Stimulated activated CD8-positive, alpha-beta memory T cell treated with anti-CD3 and anti-CD28 coated beads, Interleukin-15, amount 100 ng/mL, for 4 hours (primary cell): ENCODE results near the gene EVL.

Experiments used
- DNase-seq, 2 donors: peaks; one replicate each; pipeline ENCODE4 v3.0.0-alpha.2; 2020; ENCODE audit warnings: low read depth in 2 of 2

EVL gene

DNA sequence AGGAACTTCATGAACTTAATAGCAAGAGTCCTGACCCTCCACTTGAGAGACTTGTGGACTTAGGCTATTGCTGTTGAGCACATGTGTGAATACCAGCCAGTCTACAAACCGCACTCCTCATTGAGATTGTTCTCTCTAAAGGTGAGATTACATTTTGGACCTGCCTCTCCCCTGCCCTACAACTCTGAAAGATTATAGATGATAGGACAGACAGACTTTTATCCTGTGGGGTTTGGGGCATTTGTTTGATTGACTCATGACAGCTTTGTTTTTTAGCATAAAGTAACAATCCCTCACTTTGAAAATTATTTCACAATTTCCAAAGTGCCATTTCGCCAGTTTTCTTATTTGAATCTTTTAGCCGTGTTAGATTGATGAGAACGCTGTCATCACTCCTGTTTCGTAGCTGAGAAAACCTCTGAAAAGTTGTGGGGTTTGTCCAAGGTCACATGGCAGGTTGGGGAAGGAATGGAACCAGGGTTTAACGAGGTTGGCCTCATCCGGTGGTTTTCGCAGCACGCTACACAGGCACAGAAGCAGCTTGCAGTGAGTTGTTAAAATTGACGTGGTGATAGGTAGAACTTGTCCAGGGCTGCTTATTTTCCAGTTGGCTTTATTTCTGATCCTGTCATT, 836 bp downstream of the EVL start:
- DNase-seq = peak; percentile 59 to 80

DNA sequence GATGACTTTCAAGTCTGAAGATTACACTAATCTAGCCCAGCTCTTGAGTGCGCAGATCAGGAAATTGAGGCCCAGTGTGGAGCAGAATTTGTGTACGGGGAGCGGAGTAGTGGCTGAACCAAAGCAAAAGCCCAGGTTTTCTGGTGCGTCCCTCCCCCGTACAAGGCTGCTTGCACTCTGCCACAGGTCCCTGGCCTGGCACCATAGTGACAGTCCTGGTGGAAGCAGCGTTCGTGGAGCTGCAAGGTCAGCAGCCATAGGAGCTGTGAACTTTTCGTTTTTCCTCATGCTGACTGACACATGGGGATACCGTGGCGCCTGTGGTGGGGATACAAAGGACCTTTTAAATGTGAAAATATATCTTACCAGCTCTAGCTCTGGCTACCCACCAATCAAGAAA, 1.7 kb downstream of the EVL start:
- no peak for DNase-seq

DNA sequence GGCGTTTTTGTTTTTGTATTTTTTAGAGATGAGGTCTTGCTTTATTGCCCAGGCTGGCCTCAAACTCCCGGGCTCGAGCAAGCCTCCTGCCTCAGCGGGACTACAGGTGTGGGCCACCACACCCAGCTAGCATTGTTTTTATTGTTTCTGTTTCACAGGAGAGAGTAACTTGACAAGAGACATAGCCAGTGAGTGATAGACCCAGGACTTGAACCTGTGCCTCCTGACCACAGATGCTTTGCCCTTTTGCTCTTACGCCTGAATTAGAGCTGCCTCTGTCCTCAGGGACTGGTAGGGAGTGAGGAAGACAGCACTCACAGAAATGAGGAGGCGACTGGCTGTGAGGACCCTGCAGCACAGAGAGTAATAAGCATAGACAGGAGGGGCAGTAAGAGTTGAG, 2.3 kb downstream of the EVL start:
- no peak for DNase-seq

- peak; percentile 81 to 92 for DNase-seq
Observed at GRCh38 chr14:100067971-100068959, 3.0 kb downstream of the EVL start.

DNA sequence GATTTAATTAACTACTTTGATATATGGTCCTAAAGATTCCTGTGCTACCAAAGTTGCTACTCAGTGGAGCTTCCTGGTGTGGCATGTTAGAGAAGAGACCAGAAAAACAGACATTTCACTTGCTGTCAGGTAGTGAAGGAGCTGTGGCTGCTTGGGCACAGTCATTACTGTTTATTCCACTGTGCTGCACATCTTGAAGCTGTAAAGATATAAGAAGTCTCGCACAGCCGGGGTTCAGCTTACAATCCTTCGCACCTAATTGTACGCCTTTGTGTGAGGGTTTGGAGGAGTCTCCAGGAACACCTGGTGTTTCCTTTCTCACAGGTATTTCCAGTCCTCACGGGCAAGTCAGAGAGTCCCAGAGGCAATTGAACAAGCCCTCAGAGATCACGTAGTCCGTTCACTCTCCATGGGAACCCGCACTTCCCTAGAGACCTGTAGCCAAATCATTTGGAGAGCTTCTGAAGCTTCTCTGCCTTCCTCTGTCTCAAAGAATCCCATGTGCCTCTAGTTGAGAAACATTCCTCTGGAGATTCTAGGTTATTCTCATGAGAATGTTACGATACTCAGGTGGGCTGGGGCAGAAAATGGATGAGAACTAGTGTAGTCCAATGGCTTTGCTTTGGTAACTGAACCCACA, 4.1 kb downstream of the EVL start:
- DNase-seq = no peak

GRCh38 chr14:100070310-100070709, 5.1 kb downstream of the EVL start:
- DNase-seq = no peak

- no peak for DNase-seq
Observed at GRCh38 chr14:100071545-100071944, 6.3 kb downstream of the EVL start.

DNA sequence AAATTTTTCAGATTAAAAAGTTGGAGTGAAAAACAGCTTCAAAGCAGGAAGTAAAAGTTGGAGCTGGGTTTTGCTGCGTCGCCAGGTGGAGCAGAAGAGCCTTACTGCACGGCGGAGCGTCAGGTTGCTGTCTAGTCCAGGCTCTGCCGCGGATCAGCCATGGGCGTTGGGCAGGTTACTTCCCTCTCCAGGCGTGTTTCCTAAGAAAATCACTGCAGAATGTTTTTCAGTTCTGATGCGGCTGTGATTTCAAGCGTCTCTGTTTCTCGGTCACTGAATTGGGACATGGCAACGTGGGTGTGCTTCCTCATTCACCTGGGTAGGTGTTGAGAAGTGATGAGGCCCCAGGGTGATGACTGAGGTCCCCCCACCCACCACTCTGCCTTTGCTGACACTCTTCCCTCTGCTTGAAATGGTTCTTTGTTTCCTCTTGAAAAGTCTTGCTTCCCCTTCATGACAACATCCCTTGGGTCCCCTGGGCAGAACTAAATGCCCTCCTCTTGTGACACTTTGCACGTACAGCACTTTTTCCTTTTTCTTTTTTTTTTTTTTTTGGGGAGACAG, 7.6 kb downstream of the EVL start:
- no peak for DNase-seq

DNA sequence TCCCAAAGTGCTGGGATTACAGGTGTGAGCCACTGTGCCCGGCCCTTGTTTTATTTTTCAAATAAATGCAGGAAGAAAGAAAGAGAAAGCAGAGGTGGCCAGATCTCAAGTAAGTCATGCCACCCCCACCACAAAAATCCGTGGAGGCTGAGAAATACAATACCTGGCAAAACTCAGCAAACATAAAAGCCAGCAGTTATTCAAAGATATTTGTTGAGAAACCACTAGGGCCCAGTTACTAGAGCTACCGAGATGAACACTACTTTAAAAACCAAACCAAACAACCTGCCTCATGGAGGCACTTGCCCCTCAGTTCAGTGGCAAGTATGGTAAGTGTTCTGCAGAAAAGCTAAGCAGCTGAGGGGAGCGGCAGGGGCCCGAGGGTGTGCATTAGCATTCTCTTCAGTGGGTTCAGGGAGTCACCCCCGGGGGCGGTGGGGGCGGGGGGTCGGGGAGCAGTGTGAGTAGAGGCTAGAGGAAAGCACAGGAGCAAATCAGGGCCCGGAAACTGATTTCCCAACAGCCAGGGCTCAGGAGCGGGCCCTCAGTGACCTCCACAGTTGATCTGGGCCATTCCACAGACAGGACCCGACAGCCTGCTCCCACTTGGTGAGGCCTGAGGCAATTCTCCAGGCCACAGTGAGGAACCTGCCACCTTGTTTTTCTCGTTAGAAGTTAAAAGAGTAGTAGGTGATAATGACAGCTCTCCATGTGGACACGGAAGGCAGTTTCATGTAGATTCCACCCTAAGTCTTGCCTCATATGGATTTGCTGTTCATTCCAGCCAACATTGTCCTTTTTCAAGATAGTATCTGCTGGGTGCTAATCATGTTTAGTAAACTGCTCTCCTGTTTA, 8.6 kb downstream of the EVL start:
- no peak for DNase-seq

DNA sequence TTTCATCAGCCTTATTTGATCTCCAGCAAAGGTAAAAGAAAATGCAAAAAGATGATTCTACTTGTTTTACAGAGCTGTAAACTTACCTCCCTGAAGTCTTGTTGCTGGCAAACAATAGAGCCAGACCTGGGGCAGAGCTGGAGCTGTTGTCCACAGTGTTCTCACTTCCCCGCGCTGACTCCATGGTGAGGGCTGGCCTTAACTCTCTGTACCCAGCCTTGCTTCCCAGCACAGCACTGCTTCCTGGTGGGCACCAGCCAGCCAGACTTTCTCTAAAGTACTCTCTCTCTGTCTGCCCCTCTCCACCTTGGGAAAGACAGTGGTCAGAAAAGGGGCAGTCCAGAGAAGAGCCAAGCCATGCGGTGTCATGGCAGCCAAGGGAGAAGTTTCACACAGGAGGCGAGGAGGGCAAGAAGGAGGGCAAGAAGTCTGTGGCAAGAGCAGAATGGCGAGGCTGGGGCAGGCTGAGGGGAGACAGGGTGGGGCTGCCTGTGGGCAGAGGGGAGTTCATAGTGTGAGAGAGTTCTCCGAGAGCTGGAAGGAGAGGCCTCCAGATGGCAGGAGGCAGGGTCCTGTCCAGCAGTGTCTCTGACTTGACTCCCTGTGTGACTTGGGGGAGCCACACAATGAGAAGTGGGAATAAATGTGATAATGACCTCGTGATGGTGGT, 9.3 kb downstream of the EVL start:
- DNase-seq = no peak

GRCh38 chr14:100075681-100076080, 10.5 kb downstream of the EVL start:
- DNase-seq = no peak

GRCh38 chr14:100076133-100076532, 10.9 kb downstream of the EVL start:
- DNase-seq = no peak

GRCh38 chr14:100076606-100077005, 11.4 kb downstream of the EVL start:
- no peak for DNase-seq

- no peak for DNase-seq
Observed at GRCh38 chr14:100077441-100077840, 12.2 kb downstream of the EVL start.

- no peak for DNase-seq
Observed at GRCh38 chr14:100078216-100078803, 13.1 kb downstream of the EVL start.

GRCh38 chr14:100078997-100079725, 13.9 kb downstream of the EVL start:
- peak; percentile 58 to 72 for DNase-seq

- no peak for DNase-seq
Observed at GRCh38 chr14:100079726-100080005, 14.4 kb downstream of the EVL start.

DNA sequence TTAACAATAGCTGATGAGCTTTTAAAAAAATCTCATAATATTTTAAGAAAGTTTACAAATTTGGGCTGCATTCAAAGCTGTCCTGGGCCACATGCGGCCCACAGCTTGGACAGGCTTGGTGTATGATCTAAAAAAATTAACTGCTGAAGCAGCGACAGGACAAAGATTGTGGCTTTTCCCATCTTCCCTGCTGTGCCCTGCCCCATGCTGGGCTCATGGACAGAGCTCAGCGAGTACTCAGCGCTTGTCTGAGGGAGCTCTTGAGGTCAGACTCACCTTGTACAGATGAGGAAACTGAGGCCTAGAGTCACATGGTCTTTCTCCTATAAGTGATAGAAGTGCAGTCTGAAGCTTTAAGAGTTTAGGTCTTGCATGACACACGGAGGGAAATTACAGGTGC, 15.0 kb downstream of the EVL start:
- DNase-seq = no peak

GRCh38 chr14:100081997-100082625, 16.9 kb downstream of the EVL start:
- no peak for DNase-seq
